Neural cell (in vitro differentiated cells): Measurements from ENCODE around the gene CLSTN1. TPM values are rescaled to one million over a fixed set of nuclear protein-coding genes. Genes with fewer than 3 reads are reported as not detected.

Experiments
- H2AFZ ChIP-seq: fragments of 200-600, 300-800 bp; sonication (generic), shearing (Covaris generic); 2 replicates; pipeline ENCODE4 v1.6.0; 2014; ENCODE audit warnings: low read depth, mild to moderate bottlenecking, antibody characterized with exemption, low read length, moderate library complexity
- H3F3A ChIP-seq: fragments of 200-600 bp; shearing (Covaris generic); 2 replicates; pipeline ENCODE4 v1.6.1; 2016; ENCODE audit warnings: mild to moderate bottlenecking, moderate library complexity, mixed read lengths, antibody characterized with exemption, low read length; ENCODE audit not compliant: insufficient read depth, poor library complexity, severe bottlenecking
- H3K27ac ChIP-seq: fragments of 200-600, 300-800 bp; sonication (generic), shearing (Covaris generic); 2 replicates; pipeline ENCODE4 v1.5.1; 2014; ENCODE audit warnings: mild to moderate bottlenecking, low read length, moderate library complexity
- H3K27me3 ChIP-seq: fragments of 300-800, 200-600 bp; sonication (generic), shearing (Covaris generic); 2 replicates; pipeline ENCODE4 v1.6.0; 2014; ENCODE audit warnings: mild to moderate bottlenecking, low read depth, low read length, moderate library complexity; ENCODE audit not compliant: insufficient read depth
- H3K36me3 ChIP-seq: fragments of 300-800, 200-600 bp; sonication (generic), shearing (Covaris generic); 2 replicates; pipeline ENCODE4 v1.5.1; 2014; ENCODE audit warnings: mild to moderate bottlenecking, antibody characterized with exemption, low read length, moderate library complexity; ENCODE audit not compliant: insufficient read depth
- H3K4me2 ChIP-seq: fragments of 300-800, 200-600 bp; sonication (generic), shearing (Covaris generic); 2 replicates; pipeline ENCODE4 v1.6.0; 2014; ENCODE audit warnings: mild to moderate bottlenecking, low read length
- H3K4me3 ChIP-seq: fragments of 300-800, 200-600 bp; sonication (generic), shearing (Covaris generic); 2 replicates; pipeline ENCODE4 v1.5.1; 2014; ENCODE audit warnings: mild to moderate bottlenecking, low read length, moderate library complexity
- H3K79me2 ChIP-seq: fragments of 200-600 bp; shearing (Covaris generic); replicated peaks from 2 replicates; pipeline ENCODE4 v1.6.0; 2014; ENCODE audit warnings: mild to moderate bottlenecking, low read length, moderate library complexity; ENCODE audit not compliant: insufficient read depth
- H3K9ac ChIP-seq: fragments of 300-800, 200-600 bp; sonication (generic), shearing (Covaris generic); 2 replicates; pipeline ENCODE4 v1.6.1; 2016; ENCODE audit warnings: mild to moderate bottlenecking, low read length, mixed read lengths
- H3K9me2 ChIP-seq: fragments of 200-600 bp; shearing (Covaris generic); 2 replicates; pipeline ENCODE4 v1.6.1; 2016; ENCODE audit warnings: mild to moderate bottlenecking, low read length, mixed read lengths; ENCODE audit not compliant: insufficient read depth
- H3K9me3 ChIP-seq: fragments of 200-600, 300-800 bp; sonication (generic), shearing (Covaris generic); 2 replicates; pipeline ENCODE4 v1.6.1; 2016; ENCODE audit warnings: mild to moderate bottlenecking, mixed run types, low read length, moderate library complexity, mixed read lengths
- H4K20me1 ChIP-seq: fragments of 200-600 bp; shearing (Covaris generic); 2 replicates; pipeline ENCODE4 v1.6.1; 2016; ENCODE audit warnings: mild to moderate bottlenecking, mixed run types; ENCODE audit not compliant: insufficient read depth
- CTCF ChIP-seq: fragments of 450-650 bp; IDR thresholded peaks from 2 replicates; pipeline ENCODE4 v1.5.1; 2014; ENCODE audit warnings: antibody characterized with exemption, mild to moderate bottlenecking, moderate library complexity; ENCODE audit not compliant: poor library complexity, severe bottlenecking
- EP300 ChIP-seq: fragments of 450-650 bp; conservative IDR thresholded peaks from 2 replicates; pipeline ENCODE4 v1.6.1; 2014; ENCODE audit warnings: antibody characterized with exemption, mild to moderate bottlenecking, moderate library complexity; ENCODE audit not compliant: poor library complexity, severe bottlenecking
- EZH2 ChIP-seq: fragments of 200-600, 300-800 bp; shearing (Covaris generic), sonication (generic); IDR thresholded peaks from 2 replicates; pipeline ENCODE4 v1.6.1; 2014; ENCODE audit warnings: antibody characterized with exemption, low read length, borderline replicate concordance, mild to moderate bottlenecking; ENCODE audit not compliant: insufficient read depth, poor library complexity, severe bottlenecking
- MXI1 ChIP-seq: fragments of 450-650 bp; conservative IDR thresholded peaks from 2 replicates; pipeline ENCODE4 v1.6.1; 2014; ENCODE audit warnings: antibody characterized with exemption, mild to moderate bottlenecking; ENCODE audit not compliant: poor library complexity, severe bottlenecking
- POLR2AphosphoS5 ChIP-seq: IDR thresholded peaks from 2 replicates; pipeline ENCODE4 v1.6.1; 2012
- RAD21 ChIP-seq: fragments of 450-650 bp; conservative IDR thresholded peaks from 2 replicates; pipeline ENCODE4 v1.6.1; 2014; ENCODE audit warnings: antibody characterized with exemption, mild to moderate bottlenecking, moderate library complexity
- REST ChIP-seq: IDR thresholded peaks from 2 replicates; pipeline ENCODE4 v1.6.1; 2012; ENCODE audit warnings: borderline replicate concordance
- SMC3 ChIP-seq: fragments of 450-650 bp; conservative IDR thresholded peaks from 2 replicates; pipeline ENCODE4 v1.6.1; 2014; ENCODE audit warnings: antibody characterized with exemption, mild to moderate bottlenecking, moderate library complexity; ENCODE audit not compliant: poor library complexity
- TAF1 ChIP-seq: IDR thresholded peaks from 2 replicates; pipeline ENCODE4 v1.6.1; 2012; ENCODE audit warnings: low read depth
- polyA plus RNA-seq: library from polyadenylated mRNA; depleted of rRNA; stranded (reverse); fragments of >200 nt; gene quantifications from 2 replicates; pipeline ENCODE4 v1.2.3, GENCODE V29; 2014

Gene CLSTN1
- polyA plus RNA-seq, 1 donor from 2014 or later: 77.2 TPM

- H3K9me3 ChIP-seq: no peaks in the 10 kb centered on the region
- H3K27me3 ChIP-seq: no peaks in the 10 kb centered on the region
- TF ChIP-seq TAF1: no peak
- no peak for TF ChIP-seq EZH2
- no peak for TF ChIP-seq MXI1
- TF ChIP-seq CTCF: no peak
- TF ChIP-seq RAD21: no peak
- TF ChIP-seq SMC3: no peak
- no peak for TF ChIP-seq REST
- TF ChIP-seq EP300: no peak
- TF ChIP-seq POLR2AphosphoS5: no peak
- H3K27ac ChIP-seq: no peak overlapping the region
- H4K20me1 ChIP-seq: no peaks in the 10 kb centered on the region
- no peak overlapping the region for H3K4me3 ChIP-seq
- no peaks in the 10 kb centered on the region for H3K36me3 ChIP-seq
- H3K9ac ChIP-seq: no peak overlapping the region
- H2AFZ ChIP-seq: no peak overlapping the region
- H3K9me2 ChIP-seq: no peaks in the 10 kb centered on the region
- no peaks in the 10 kb centered on the region for H3F3A ChIP-seq
- no peak overlapping the region for H3K4me2 ChIP-seq
- no peaks in the 10 kb centered on the region for H3K79me2 ChIP-seq
These were observed 34.7 kb upstream of the CLSTN1 start for GRCh38 chr1:9858293-9859035.

GRCh38 chr1:9855186-9855585 is 31.4 kb upstream of the CLSTN1 start:
- H3K27me3 ChIP-seq: no peaks in the 10 kb centered on the region
- no peak overlapping the region for H3K27ac ChIP-seq
- H3K9ac ChIP-seq: no peak overlapping the region
- H3K36me3 ChIP-seq: no peaks in the 10 kb centered on the region
- H4K20me1 ChIP-seq: no peaks in the 10 kb centered on the region
- H3K4me3 ChIP-seq: no peak overlapping the region
- TF ChIP-seq MXI1 (no peak), EP300 (no peak), EZH2 (no peak), RAD21 (no peak), REST (no peak), CTCF (no peak), POLR2AphosphoS5 (no peak), TAF1 (no peak), SMC3 (no peak)
- H3K9me2 ChIP-seq: no peaks in the 10 kb centered on the region
- no peak overlapping the region for H2AFZ ChIP-seq
- H3F3A ChIP-seq: no peaks in the 10 kb centered on the region
- no peaks in the 10 kb centered on the region for H3K9me3 ChIP-seq
- no peak overlapping the region for H3K4me2 ChIP-seq
- no peaks in the 10 kb centered on the region for H3K79me2 ChIP-seq
